ENCODE measurements around the gene NHERF1.

DNA sequence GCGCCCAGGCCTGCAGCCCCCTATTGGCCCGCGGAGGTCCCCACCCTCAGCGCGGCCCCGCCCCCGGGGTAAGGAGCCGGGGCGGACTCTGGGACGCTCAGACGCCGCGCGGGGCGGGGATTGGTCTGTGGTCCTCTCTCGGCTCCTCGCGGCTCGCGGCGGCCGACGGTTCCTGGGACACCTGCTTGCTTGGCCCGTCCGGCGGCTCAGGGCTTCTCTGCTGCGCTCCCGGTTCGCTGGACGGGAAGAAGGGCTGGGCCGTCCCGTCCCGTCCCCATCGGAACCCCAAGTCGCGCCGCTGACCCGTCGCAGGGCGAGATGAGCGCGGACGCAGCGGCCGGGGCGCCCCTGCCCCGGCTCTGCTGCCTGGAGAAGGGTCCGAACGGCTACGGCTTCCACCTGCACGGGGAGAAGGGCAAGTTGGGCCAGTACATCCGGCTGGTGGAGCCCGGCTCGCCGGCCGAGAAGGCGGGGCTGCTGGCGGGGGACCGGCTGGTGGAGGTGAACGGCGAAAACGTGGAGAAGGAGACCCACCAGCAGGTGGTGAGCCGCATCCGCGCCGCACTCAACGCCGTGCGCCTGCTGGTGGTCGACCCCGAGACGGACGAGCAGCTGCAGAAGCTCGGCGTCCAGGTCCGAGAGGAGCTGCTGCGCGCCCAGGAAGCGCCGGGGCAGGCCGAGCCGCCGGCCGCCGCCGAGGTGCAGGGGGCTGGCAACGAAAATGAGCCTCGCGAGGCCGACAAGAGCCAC is at the start of gene NHERF1:
- TF ChIP-seq, protein P1, sequence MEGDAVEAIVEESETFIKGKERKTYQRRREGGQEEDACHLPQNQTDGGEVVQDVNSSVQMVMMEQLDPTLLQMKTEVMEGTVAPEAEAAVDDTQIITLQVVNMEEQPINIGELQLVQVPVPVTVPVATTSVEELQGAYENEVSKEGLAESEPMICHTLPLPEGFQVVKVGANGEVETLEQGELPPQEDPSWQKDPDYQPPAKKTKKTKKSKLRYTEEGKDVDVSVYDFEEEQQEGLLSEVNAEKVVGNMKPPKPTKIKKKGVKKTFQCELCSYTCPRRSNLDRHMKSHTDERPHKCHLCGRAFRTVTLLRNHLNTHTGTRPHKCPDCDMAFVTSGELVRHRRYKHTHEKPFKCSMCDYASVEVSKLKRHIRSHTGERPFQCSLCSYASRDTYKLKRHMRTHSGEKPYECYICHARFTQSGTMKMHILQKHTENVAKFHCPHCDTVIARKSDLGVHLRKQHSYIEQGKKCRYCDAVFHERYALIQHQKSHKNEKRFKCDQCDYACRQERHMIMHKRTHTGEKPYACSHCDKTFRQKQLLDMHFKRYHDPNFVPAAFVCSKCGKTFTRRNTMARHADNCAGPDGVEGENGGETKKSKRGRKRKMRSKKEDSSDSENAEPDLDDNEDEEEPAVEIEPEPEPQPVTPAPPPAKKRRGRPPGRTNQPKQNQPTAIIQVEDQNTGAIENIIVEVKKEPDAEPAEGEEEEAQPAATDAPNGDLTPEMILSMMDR (IDR thresholded peaks at IDR 0.05; ENCODE audit: insufficient read depth, low read length, poor library complexity, severe bottlenecking) = peak; percentile 11
- TF ChIP-seq EZH2phosphoT487 (conservative IDR thresholded peaks at IDR 0.05; ENCODE audit: low read length) = no peak
